ENCODE measurements around the gene IMMP2L. TPM values are rescaled to one million over a fixed set of nuclear protein-coding genes. Genes with fewer than 3 reads are reported as not detected.

IMMP2L gene
- polyA plus RNA-seq, 1 of the 3 experiments (the other 2 are of a cell fraction), result 10.7 TPM

DNA sequence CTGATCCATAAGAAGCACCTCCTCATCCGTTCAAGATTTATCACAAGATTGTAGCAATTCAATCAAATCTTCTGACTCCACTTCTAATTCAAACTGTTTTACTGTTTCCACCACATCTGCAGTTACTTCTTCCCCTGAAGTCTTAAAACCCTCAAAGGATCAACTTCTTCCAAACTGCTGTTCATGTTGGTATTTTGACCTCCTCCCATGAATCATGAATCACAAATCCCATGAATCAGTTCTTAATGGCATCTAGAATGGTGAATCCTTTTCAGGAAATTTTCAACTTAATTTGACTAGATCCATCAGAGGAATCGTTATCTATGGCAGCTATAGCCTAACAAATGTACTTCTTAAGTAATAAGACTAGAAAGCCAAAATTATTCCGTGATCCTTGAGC, 122.3 kb downstream of the IMMP2L start:
- H3F3A ChIP-seq (replicated peaks; ENCODE audit: insufficient read depth), result peaks cover 4% of the 10 kb centered on the region
- no peak overlapping the region for H2AFZ ChIP-seq (ENCODE audit: low read depth)
- no peak overlapping the region for H3K4me3 ChIP-seq (ENCODE audit: low read depth in 2 of 2, low read length in 1 of 2)
- TF ChIP-seq, protein P1, sequence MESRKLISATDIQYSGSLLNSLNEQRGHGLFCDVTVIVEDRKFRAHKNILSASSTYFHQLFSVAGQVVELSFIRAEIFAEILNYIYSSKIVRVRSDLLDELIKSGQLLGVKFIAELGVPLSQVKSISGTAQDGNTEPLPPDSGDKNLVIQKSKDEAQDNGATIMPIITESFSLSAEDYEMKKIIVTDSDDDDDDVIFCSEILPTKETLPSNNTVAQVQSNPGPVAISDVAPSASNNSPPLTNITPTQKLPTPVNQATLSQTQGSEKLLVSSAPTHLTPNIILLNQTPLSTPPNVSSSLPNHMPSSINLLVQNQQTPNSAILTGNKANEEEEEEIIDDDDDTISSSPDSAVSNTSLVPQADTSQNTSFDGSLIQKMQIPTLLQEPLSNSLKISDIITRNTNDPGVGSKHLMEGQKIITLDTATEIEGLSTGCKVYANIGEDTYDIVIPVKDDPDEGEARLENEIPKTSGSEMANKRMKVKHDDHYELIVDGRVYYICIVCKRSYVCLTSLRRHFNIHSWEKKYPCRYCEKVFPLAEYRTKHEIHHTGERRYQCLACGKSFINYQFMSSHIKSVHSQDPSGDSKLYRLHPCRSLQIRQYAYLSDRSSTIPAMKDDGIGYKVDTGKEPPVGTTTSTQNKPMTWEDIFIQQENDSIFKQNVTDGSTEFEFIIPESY (IDR thresholded peaks at IDR 0.05; ENCODE audit: borderline replicate concordance, low read depth), result no peak
- TF ChIP-seq RCOR1 (IDR thresholded peaks at IDR 0.05; ENCODE audit: low read length) (no peak), RXRA (IDR thresholded peaks at IDR 0.05; ENCODE audit: borderline replicate concordance, low read depth) (no peak), TAF1 (IDR thresholded peaks at IDR 0.05; ENCODE audit: borderline replicate concordance, low read depth, low read length) (no peak), YY1 (IDR thresholded peaks at IDR 0.05; ENCODE audit: low read depth) (no peak), FOXJ3 (CRISPR knock-in tag; IDR thresholded peaks at IDR 0.05) (no peak), NFIC (IDR thresholded peaks at IDR 0.05; ENCODE audit: borderline replicate concordance) (no peak)
- WGBS (ENCODE audit: low lambda C conversion rate), result 68% methylated on average over 3 of the region's 3 CpGs
- H3K9me3 ChIP-seq, result no peaks in the 10 kb centered on the region
- peaks cover 0 to 4% of the 10 kb centered on the region in 2 experiments; a peak in 1 of 4 replicates for H3K4me1 ChIP-seq (ENCODE audit: control insufficient read depth in 1 of 2, insufficient read depth in 2 of 2, low read depth in 1 of 2, low read length in 1 of 2)
- no peaks in the 10 kb centered on the region for H3K27me3 ChIP-seq (ENCODE audit: insufficient read depth)
- CTCF ChIA-PET, result no interaction called here
- POLR2A ChIA-PET, result no interaction called here
- no peaks in the 10 kb centered on the region for H3K79me2 ChIP-seq (ENCODE audit: insufficient read depth)
- H3K9ac ChIP-seq, result no peak overlapping the region
- no peaks in the 10 kb centered on the region for H3K9me2 ChIP-seq
- H3K36me3 ChIP-seq (replicated peaks in 1 of 2; ENCODE audit: control insufficient read depth in 1 of 2, insufficient read depth in 2 of 2, low read length in 1 of 2), result no peaks in the 10 kb centered on the region
- no peaks in the 10 kb centered on the region for H4K20me1 ChIP-seq (ENCODE audit: insufficient read depth)
- H3K4me2 ChIP-seq, result no peak overlapping the region
- DNase-seq, result no peak
- no peak overlapping the region for H3K27ac ChIP-seq (ENCODE audit: low read depth in 2 of 2, low read length in 1 of 2)

DNA sequence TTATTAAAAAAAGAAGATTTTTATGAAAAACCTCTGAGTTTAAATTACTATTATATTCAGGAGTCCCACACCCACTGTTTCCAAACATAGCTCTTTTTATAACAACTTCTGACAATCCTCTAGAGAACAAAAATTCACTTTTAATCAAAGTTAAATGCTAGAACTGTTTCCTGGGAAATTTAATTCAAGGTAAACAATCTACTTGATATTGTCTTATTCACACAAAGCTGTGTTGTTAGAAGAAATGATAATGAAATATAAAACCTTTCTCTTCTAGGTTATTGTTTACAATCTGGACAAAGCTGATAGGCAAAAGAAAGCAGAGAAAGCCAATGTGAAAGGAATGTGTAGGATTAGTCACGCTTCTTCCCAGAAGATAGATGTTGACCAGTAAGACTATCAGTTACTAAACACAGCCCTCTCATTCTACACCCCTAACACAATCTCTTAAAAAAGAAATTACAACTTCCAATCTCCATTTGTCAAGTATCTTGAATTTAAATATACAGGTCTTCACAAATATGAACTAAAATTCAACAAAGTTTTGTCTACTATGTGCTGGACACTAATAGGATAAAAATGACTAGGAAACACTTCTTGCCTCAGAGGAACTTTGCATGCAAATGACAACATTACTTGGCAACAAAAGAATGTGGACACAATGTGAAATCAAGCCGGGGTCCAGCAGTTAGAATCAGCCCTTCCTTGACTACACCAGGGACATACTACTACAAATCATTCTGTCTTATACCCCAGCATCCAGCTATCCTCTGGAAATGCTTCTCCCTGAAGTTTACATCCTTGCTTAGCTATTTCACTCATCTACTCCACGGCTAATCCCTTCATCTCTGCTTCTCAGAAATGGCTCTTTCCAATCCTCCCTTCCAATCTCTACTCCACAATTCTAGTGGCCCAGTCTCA, 123.7 kb downstream of the IMMP2L start:
- TF ChIP-seq, protein P2, sequence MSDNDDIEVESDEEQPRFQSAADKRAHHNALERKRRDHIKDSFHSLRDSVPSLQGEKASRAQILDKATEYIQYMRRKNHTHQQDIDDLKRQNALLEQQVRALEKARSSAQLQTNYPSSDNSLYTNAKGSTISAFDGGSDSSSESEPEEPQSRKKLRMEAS (IDR thresholded peaks at IDR 0.05; ENCODE audit: low read depth), result no peak
- TF ChIP-seq POLR2AphosphoS5 (IDR thresholded peaks at IDR 0.05; ENCODE audit: low read depth, low read length) (no peak), FOSL2 (IDR thresholded peaks at IDR 0.05; ENCODE audit: borderline replicate concordance, low read depth) (peak; percentile 36; the same call in 1 of the 2 replicates), TAF1 (IDR thresholded peaks at IDR 0.05; ENCODE audit: borderline replicate concordance, low read depth, low read length) (no peak), PBX3 (IDR thresholded peaks at IDR 0.05) (peak; percentile 22; the same call in 1 of the 2 replicates), FOXJ3 (CRISPR knock-in tag; IDR thresholded peaks at IDR 0.05) (no peak)
- H3F3A ChIP-seq (replicated peaks; ENCODE audit: insufficient read depth), result peaks cover 4% of the 10 kb centered on the region
- H3K27ac ChIP-seq (ENCODE audit: low read depth in 2 of 2, low read length in 1 of 2), result peak overlapping the region in 1 of 2 experiments; percentile 4; a peak in 1 of 4 replicates
- no peaks in the 10 kb centered on the region for H3K9me3 ChIP-seq
- DNase-seq, result no peak
- 77% methylated on average over 3 of the region's 3 CpGs for WGBS (ENCODE audit: low lambda C conversion rate)
- no peaks in the 10 kb centered on the region for H3K27me3 ChIP-seq (ENCODE audit: insufficient read depth)
- H2AFZ ChIP-seq (ENCODE audit: low read depth), result no peak overlapping the region
- peaks cover 0 to 4% of the 10 kb centered on the region in 2 experiments; a peak in 1 of 4 replicates for H3K4me1 ChIP-seq (ENCODE audit: control insufficient read depth in 1 of 2, insufficient read depth in 2 of 2, low read depth in 1 of 2, low read length in 1 of 2)
- no peaks in the 10 kb centered on the region for H3K9me2 ChIP-seq
- ChIA-PET CTCF (interaction anchor here (0.9 to 1.0 kb wide), 2 partner anchors 9 to 14 kb away, joined by 3 to 4 read pairs; no protein-coding TSS in a partner anchor), POLR2A (no interaction called here)
- no peak overlapping the region for H3K4me2 ChIP-seq
- no peaks in the 10 kb centered on the region for H4K20me1 ChIP-seq (ENCODE audit: insufficient read depth)
- no peaks in the 10 kb centered on the region for H3K79me2 ChIP-seq (ENCODE audit: insufficient read depth)
- no peaks in the 10 kb centered on the region for H3K36me3 ChIP-seq (replicated peaks in 1 of 2; ENCODE audit: control insufficient read depth in 1 of 2, insufficient read depth in 2 of 2, low read length in 1 of 2)
- H3K4me3 ChIP-seq (ENCODE audit: low read depth in 2 of 2, low read length in 1 of 2), result no peak overlapping the region
- no peak overlapping the region for H3K9ac ChIP-seq

Data from SK-N-SH (cell line).